Measurements from ENCODE around the gene PCDH9. TPM values are rescaled to one million over a fixed set of nuclear protein-coding genes. Genes with fewer than 3 reads are reported as not detected.

Gene PCDH9
- polyA plus RNA-seq, 1 of the 3 experiments (the other 2 are of a cell fraction) = 1.3 TPM

DNA sequence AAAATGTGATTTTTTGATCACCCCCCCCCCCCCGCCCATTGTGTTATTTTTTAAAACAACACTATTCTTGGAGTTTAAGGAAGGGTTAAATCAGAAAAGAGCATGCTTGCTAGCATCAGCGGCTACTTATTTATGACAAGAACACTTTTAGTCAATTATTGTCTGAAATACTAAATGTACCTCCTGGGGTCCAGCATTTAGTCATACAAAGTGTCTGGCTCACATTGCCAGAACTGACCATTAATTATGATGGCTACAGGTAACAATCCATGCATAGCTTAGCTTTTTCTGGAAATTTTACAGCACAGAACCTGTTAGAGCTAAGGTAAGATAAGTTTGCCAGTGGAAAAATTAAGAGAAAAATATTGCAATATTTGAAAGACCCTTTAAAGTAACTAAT, 90.1 kb downstream of the PCDH9 start:
- Histone ChIP-seq H2AFZ (ENCODE audit: low read depth) (no peak overlapping the region), H3K27me3 (ENCODE audit: insufficient read depth) (no peaks in the 10 kb centered on the region), H3K4me2 (no peak overlapping the region), H3K4me3 (ENCODE audit: low read depth in 2 of 2, low read length in 1 of 2) (no peak overlapping the region), H3K27ac (ENCODE audit: low read depth in 2 of 2, low read length in 1 of 2) (no peak overlapping the region), H3K79me2 (ENCODE audit: insufficient read depth) (no peaks in the 10 kb centered on the region), H3K36me3 (replicated peaks in 1 of 2; ENCODE audit: control insufficient read depth in 1 of 2, insufficient read depth in 2 of 2, low read length in 1 of 2) (no peaks in the 10 kb centered on the region), H3K9me2 (no peaks in the 10 kb centered on the region), H3K4me1 (ENCODE audit: control insufficient read depth in 1 of 2, insufficient read depth in 2 of 2, low read depth in 1 of 2, low read length in 1 of 2) (peaks cover 0 to 2% of the 10 kb centered on the region in 2 experiments; a peak in 2 of 4 replicates), H3K9ac (no peak overlapping the region), H3F3A (replicated peaks; ENCODE audit: insufficient read depth) (no peaks in the 10 kb centered on the region), H3K9me3 (no peaks in the 10 kb centered on the region), H4K20me1 (ENCODE audit: insufficient read depth) (no peaks in the 10 kb centered on the region)
- TF ChIP-seq ELF1 (IDR thresholded peaks at IDR 0.05) (no peak), SMC3 (IDR thresholded peaks at IDR 0.05; ENCODE audit: low read depth, low read length) (no peak), RCOR1 (IDR thresholded peaks at IDR 0.05; ENCODE audit: low read length) (no peak), NRF1 (IDR thresholded peaks at IDR 0.05; ENCODE audit: low read depth, low read length) (no peak), FOXJ3 (CRISPR knock-in tag; IDR thresholded peaks at IDR 0.05) (no peak), EP300 (IDR thresholded peaks at IDR 0.05; ENCODE audit: borderline replicate concordance in 1 of 2, low read depth in 1 of 2, low read length in 1 of 2) (no peak)
- TF ChIP-seq, protein P1, sequence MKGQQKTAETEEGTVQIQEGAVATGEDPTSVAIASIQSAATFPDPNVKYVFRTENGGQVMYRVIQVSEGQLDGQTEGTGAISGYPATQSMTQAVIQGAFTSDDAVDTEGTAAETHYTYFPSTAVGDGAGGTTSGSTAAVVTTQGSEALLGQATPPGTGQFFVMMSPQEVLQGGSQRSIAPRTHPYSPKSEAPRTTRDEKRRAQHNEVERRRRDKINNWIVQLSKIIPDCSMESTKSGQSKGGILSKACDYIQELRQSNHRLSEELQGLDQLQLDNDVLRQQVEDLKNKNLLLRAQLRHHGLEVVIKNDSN (IDR thresholded peaks at IDR 0.05; ENCODE audit: borderline replicate concordance, low read depth) = no peak
- 81% methylated on average over 2 of the region's 2 CpGs for WGBS (ENCODE audit: low lambda C conversion rate)
- no peak for DNase-seq
- POLR2A ChIA-PET = no interaction called here
- CTCF ChIA-PET = interaction anchor here (0.9 kb wide), 1 partner anchor 11 kb away, joined by 3 read pairs; no protein-coding TSS in a partner anchor

DNA sequence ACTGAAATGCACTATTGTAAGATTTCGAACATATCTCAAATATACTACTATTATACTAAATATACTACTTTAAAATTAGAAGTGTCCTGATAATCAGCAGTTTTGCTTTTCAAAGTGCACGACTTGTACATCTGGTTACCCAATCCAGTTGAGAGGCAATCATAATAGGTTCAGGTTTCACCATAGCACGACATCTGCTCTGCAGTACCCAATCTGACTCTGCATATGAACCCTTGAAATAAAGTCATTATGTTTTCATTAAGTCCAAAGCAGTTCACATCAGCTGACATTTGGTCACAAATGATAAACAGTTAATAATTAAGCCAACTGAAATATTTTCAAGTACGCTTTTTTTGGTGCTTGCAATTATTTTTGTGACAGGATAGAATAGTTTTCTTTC, 90.6 kb downstream of the PCDH9 start:
- Histone ChIP-seq H3K79me2 (ENCODE audit: insufficient read depth) (no peaks in the 10 kb centered on the region), H4K20me1 (ENCODE audit: insufficient read depth) (no peaks in the 10 kb centered on the region), H3K4me1 (ENCODE audit: control insufficient read depth in 1 of 2, insufficient read depth in 2 of 2, low read depth in 1 of 2, low read length in 1 of 2) (peaks cover 0 to 2% of the 10 kb centered on the region in 2 experiments; a peak in 2 of 4 replicates), H3K4me3 (ENCODE audit: low read depth in 2 of 2, low read length in 1 of 2) (no peak overlapping the region), H3F3A (replicated peaks; ENCODE audit: insufficient read depth) (no peaks in the 10 kb centered on the region), H3K27ac (ENCODE audit: low read depth in 2 of 2, low read length in 1 of 2) (no peak overlapping the region), H3K9me2 (no peaks in the 10 kb centered on the region), H3K4me2 (no peak overlapping the region), H2AFZ (ENCODE audit: low read depth) (no peak overlapping the region), H3K36me3 (replicated peaks in 1 of 2; ENCODE audit: control insufficient read depth in 1 of 2, insufficient read depth in 2 of 2, low read length in 1 of 2) (no peaks in the 10 kb centered on the region), H3K9me3 (no peaks in the 10 kb centered on the region), H3K27me3 (ENCODE audit: insufficient read depth) (no peaks in the 10 kb centered on the region), H3K9ac (no peak overlapping the region)
- 89% methylated on average over 4 of the region's 4 CpGs for WGBS (ENCODE audit: low lambda C conversion rate)
- TF ChIP-seq MEF2A (IDR thresholded peaks at IDR 0.05; ENCODE audit: borderline replicate concordance, low read depth) (no peak), SMC3 (IDR thresholded peaks at IDR 0.05; ENCODE audit: low read depth, low read length) (no peak), TAF1 (IDR thresholded peaks at IDR 0.05; ENCODE audit: borderline replicate concordance, low read depth, low read length) (no peak), NRF1 (IDR thresholded peaks at IDR 0.05; ENCODE audit: low read depth, low read length) (no peak), TEAD4 (IDR thresholded peaks at IDR 0.05; ENCODE audit: borderline replicate concordance, insufficient read depth) (no peak), FOSL2 (IDR thresholded peaks at IDR 0.05; ENCODE audit: borderline replicate concordance, low read depth) (no peak), MXI1 (IDR thresholded peaks at IDR 0.05; ENCODE audit: low read depth, low read length) (no peak), GABPA (IDR thresholded peaks at IDR 0.05; ENCODE audit: low read depth) (no peak), EZH2phosphoT487 (IDR thresholded peaks at IDR 0.05; ENCODE audit: borderline replicate concordance, low read depth) (no peak), CHD2 (IDR thresholded peaks at IDR 0.05; ENCODE audit: low read length, partially characterized antibody) (no peak)
- TF ChIP-seq, protein P2, sequence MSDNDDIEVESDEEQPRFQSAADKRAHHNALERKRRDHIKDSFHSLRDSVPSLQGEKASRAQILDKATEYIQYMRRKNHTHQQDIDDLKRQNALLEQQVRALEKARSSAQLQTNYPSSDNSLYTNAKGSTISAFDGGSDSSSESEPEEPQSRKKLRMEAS (IDR thresholded peaks at IDR 0.05; ENCODE audit: low read depth) = no peak
- ChIA-PET POLR2A (no interaction called here), CTCF (no interaction called here)
- DNase-seq = no peak

Measured in SK-N-SH (cell line).